ENCODE measurements around the gene ATOH7.

DNA sequence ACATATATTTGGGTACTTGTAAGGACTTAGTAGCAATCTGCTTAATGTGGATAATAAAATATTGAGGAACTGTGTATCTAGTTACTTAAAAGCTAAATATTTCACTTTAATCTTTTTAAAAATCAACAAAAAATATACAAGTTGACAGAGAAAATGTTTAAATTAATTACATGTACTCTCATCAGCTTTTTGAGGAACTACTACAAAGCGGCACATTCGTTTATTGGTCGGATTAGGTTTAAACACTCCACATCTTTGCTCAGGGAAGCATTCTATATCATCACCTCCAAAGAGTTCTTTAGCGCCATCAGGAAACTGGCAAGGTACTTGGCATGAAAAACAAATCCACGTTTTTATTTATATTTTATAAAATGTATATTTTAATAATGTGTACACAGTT, 1.6 kb downstream of the ATOH7 start:
- TF ChIP-seq EZH2 (IDR thresholded peaks at IDR 0.05; ENCODE audit: low read length) = no peak
- TF ChIP-seq, protein P1, sequence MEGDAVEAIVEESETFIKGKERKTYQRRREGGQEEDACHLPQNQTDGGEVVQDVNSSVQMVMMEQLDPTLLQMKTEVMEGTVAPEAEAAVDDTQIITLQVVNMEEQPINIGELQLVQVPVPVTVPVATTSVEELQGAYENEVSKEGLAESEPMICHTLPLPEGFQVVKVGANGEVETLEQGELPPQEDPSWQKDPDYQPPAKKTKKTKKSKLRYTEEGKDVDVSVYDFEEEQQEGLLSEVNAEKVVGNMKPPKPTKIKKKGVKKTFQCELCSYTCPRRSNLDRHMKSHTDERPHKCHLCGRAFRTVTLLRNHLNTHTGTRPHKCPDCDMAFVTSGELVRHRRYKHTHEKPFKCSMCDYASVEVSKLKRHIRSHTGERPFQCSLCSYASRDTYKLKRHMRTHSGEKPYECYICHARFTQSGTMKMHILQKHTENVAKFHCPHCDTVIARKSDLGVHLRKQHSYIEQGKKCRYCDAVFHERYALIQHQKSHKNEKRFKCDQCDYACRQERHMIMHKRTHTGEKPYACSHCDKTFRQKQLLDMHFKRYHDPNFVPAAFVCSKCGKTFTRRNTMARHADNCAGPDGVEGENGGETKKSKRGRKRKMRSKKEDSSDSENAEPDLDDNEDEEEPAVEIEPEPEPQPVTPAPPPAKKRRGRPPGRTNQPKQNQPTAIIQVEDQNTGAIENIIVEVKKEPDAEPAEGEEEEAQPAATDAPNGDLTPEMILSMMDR (optimal IDR thresholded peaks at IDR 0.05 in 1 of 3, IDR thresholded peaks at IDR 0.05 in 1 of 3, conservative IDR thresholded peaks at IDR 0.05 in 1 of 3; ENCODE audit: extremely low read depth in 1 of 3, insufficient read depth in 2 of 3, low read length in 3 of 3) = no peak

Measured in keratinocyte (primary cell).